Stomach smooth muscle (tissue), 2 donors: ENCODE data around the gene STXBP1.

Experiments used
- H3K27ac ChIP-seq: one replicate; pipeline ENCODE4 v1.7.0; 2013; ENCODE audit warnings: mild to moderate bottlenecking, low read length, inconsistent platforms
- H3K27me3 ChIP-seq, 2 donors: one replicate each; pipeline ENCODE4 v1.7.0; 2013; ENCODE audit warnings: low read length in 2 of 2; ENCODE audit not compliant: insufficient read depth in 2 of 2, control insufficient read depth in 1 of 2
- H3K36me3 ChIP-seq, 2 donors: one replicate each; pipeline ENCODE4 v1.7.0; 2013; ENCODE audit warnings: low read length in 2 of 2; ENCODE audit not compliant: control insufficient read depth in 2 of 2, insufficient read depth in 2 of 2
- H3K4me1 ChIP-seq: one replicate; pipeline ENCODE4 v1.7.0; 2013; ENCODE audit warnings: low read length; ENCODE audit not compliant: control insufficient read depth, insufficient read depth
- H3K4me3 ChIP-seq, 2 donors: one replicate each; pipeline ENCODE4 v1.7.0; 2013; ENCODE audit warnings: low read length in 2 of 2
- H3K9ac ChIP-seq, 2 donors: one replicate each; pipeline ENCODE4 v1.7.0; 2013; ENCODE audit warnings: low read length in 2 of 2, mild to moderate bottlenecking in 1 of 2
- H3K9me3 ChIP-seq, 2 donors: one replicate each; pipeline ENCODE4 v1.7.0; 2013; ENCODE audit warnings: low read length in 2 of 2; ENCODE audit not compliant: control insufficient read depth in 2 of 2
- donor health status: healthy.
- donor health status: Pancreatic carcinoma.

Gene STXBP1

DNA sequence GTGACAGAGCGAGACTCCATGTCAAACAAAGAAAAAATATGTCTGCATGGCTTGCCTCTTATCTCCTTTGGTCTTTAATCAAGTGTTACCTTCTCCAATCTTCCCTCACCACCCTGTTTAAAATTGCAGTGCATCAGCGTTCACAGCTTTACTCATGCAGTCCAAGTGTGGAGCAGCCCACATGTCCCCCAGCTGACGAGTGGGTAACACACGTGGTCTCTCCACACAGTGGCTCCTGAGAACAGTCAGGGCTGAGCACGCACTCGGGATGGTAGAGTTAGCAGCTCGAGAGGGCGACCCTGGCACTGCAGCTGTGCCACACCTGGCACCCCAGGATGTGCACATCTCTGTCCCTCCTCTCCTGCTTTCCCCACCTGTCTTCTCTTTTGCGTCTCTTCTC, 68.8 kb downstream of the STXBP1 start:
- Histone ChIP-seq H3K27me3 (no peaks in the 10 kb centered on the region), H3K9ac (no peak overlapping the region), H3K27ac (no peak overlapping the region), H3K4me1 (no peaks in the 10 kb centered on the region), H3K36me3 (peaks cover 33 to 65% of the 10 kb centered on the region in 2 donors), H3K9me3 (no peaks in the 10 kb centered on the region), H3K4me3 (no peak overlapping the region)

GRCh38 chr9:127682351-127683136, 70.5 kb downstream of the STXBP1 start:
- H3K4me3 ChIP-seq, result no peak overlapping the region
- no peak overlapping the region for H3K9ac ChIP-seq
- H3K4me1 ChIP-seq, result no peaks in the 10 kb centered on the region
- H3K9me3 ChIP-seq, result no peaks in the 10 kb centered on the region
- no peak overlapping the region for H3K27ac ChIP-seq
- no peaks in the 10 kb centered on the region for H3K27me3 ChIP-seq
- peaks cover 29 to 64% of the 10 kb centered on the region in 2 donors for H3K36me3 ChIP-seq

- no peaks in the 10 kb centered on the region for H3K9me3 ChIP-seq
- no peak overlapping the region for H3K4me3 ChIP-seq
- no peak overlapping the region for H3K9ac ChIP-seq
- no peaks in the 10 kb centered on the region for H3K4me1 ChIP-seq
- H3K27me3 ChIP-seq, result no peaks in the 10 kb centered on the region
- no peak overlapping the region for H3K27ac ChIP-seq
- H3K36me3 ChIP-seq, result peaks cover 29 to 58% of the 10 kb centered on the region in 2 donors
Observed at GRCh38 chr9:127683723-127684122, 71.6 kb downstream of the STXBP1 start.

- no peak overlapping the region for H3K9ac ChIP-seq
- H3K27ac ChIP-seq, result no peak overlapping the region
- no peaks in the 10 kb centered on the region for H3K27me3 ChIP-seq
- H3K4me3 ChIP-seq, result no peak overlapping the region
- H3K4me1 ChIP-seq, result no peaks in the 10 kb centered on the region
- peaks cover 29 to 57% of the 10 kb centered on the region in 2 donors for H3K36me3 ChIP-seq
- no peaks in the 10 kb centered on the region for H3K9me3 ChIP-seq
Observed at GRCh38 chr9:127684576-127684975, 72.5 kb downstream of the STXBP1 start.

DNA sequence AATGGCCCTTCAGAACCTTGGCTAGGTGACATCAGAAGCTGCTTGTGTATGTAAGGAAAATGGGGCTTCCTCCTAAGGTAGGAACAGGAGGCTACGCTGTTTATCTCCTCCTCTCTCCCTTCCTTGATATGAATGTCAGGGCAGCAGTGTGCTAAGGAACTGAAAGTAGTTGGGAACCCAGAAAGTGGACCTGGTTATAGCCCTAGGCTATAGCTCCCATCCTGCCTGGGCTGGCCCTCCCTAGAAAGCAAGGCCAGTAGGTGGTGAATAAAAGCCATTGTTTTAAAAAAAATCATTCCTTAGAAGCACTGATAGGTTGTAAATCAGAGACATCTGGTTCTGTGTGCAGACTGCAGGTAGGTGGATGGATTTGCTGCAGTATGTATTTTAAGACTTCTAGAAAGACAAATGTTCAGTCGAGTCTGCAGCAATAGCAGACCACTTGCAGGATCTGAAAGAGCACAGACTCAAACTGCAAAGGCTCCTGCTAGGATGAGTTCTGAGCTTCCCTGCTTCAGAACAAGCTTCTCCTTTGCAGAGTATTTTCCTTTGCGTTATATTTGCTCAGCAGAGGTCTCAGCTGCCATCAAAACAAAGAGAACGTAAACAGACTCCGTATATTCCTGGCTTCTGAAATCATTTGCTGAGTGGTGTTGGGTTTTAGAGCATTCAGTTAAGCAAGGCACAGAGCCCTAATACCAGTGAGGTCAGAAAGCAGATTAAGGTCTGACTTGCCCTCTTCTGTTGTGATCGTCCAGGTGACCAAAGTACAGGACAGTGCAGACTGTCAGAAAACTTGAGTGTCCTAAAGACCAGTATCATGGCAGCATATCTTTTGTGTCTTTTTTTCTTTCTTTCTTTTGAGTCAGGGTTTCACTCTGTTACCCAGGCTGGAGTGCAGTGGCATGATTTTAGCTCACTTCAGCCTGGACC, 74.7 kb downstream of the STXBP1 start:
- no peak overlapping the region for H3K9ac ChIP-seq
- no peaks in the 10 kb centered on the region for H3K4me1 ChIP-seq
- no peaks in the 10 kb centered on the region for H3K27me3 ChIP-seq
- H3K27ac ChIP-seq, result no peak overlapping the region
- no peak overlapping the region for H3K4me3 ChIP-seq
- no peaks in the 10 kb centered on the region for H3K9me3 ChIP-seq
- H3K36me3 ChIP-seq, result peaks cover 16 to 47% of the 10 kb centered on the region in 2 donors

GRCh38 chr9:127689329-127690000, 77.4 kb downstream of the STXBP1 start:
- Histone ChIP-seq H3K4me3 (no peak overlapping the region), H3K36me3 (peaks cover 5 to 27% of the 10 kb centered on the region in 2 donors), H3K27me3 (no peaks in the 10 kb centered on the region), H3K27ac (no peak overlapping the region), H3K9ac (no peak overlapping the region), H3K4me1 (no peaks in the 10 kb centered on the region), H3K9me3 (no peaks in the 10 kb centered on the region)

DNA sequence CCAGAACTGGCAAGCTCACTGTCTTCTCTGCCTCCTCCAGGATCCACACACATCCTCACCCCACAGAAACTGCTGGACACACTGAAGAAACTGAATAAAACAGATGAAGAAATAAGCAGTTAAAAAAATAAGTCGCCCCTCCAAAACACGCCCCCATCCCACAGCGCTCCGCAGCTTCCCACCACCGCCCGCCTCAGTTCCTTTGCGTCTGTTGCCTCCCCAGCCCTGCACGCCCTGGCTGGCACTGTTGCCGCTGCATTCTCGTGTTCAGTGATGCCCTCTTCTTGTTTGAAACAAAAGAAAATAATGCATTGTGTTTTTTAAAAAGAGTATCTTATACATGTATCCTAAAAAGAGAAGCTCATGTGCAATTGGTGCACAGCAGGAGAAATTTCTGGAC, 78.7 kb downstream of the STXBP1 start:
- Histone ChIP-seq H3K4me3 (no peak overlapping the region), H3K9ac (no peak overlapping the region), H3K27ac (no peak overlapping the region), H3K27me3 (no peaks in the 10 kb centered on the region), H3K36me3 (peaks cover 5 to 25% of the 10 kb centered on the region in 2 donors), H3K4me1 (no peaks in the 10 kb centered on the region), H3K9me3 (no peaks in the 10 kb centered on the region)

- no peak overlapping the region for H3K9ac ChIP-seq
- no peaks in the 10 kb centered on the region for H3K9me3 ChIP-seq
- no peak overlapping the region for H3K27ac ChIP-seq
- peaks cover 0 to 17% of the 10 kb centered on the region in 2 donors for H3K36me3 ChIP-seq
- no peak overlapping the region for H3K4me3 ChIP-seq
- no peaks in the 10 kb centered on the region for H3K27me3 ChIP-seq
- H3K4me1 ChIP-seq, result no peaks in the 10 kb centered on the region
Observed at GRCh38 chr9:127692071-127692470, 80.0 kb downstream of the STXBP1 start.

- Histone ChIP-seq H3K36me3 (peaks cover 0 to 17% of the 10 kb centered on the region in 2 donors), H3K27me3 (no peaks in the 10 kb centered on the region), H3K4me1 (no peaks in the 10 kb centered on the region), H3K9me3 (no peaks in the 10 kb centered on the region), H3K4me3 (no peak overlapping the region), H3K27ac (no peak overlapping the region), H3K9ac (no peak overlapping the region)
Observed at GRCh38 chr9:127693143-127693542, 81.1 kb downstream of the STXBP1 start.

DNA sequence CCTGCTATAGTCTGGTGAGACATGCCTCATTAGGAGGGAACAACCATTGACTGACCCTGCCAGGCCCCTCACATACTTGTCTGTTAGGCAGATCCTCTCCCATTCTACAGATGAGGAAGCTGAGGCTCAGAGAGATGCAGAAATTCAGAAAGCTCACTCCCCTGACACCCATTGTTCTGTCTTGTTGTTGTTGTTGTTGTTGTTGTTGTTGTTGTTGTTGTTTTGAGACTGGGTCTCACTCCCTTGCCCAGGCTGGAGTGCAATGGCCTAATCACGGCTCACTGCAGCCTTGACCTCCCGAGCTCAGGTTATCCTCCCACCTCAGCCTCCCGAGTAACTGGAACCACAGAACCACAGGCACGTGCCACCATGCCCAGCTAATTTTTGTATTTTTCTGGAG, 81.6 kb downstream of the STXBP1 start:
- Histone ChIP-seq H3K36me3 (peaks cover 0 to 17% of the 10 kb centered on the region in 2 donors), H3K27ac (no peak overlapping the region)

More for the DNA sequence above, 81.6 kb downstream of the STXBP1 start:
- Histone ChIP-seq H3K27me3 (no peaks in the 10 kb centered on the region), H3K9me3 (no peaks in the 10 kb centered on the region), H3K4me1 (no peaks in the 10 kb centered on the region), H3K4me3 (no peak overlapping the region), H3K9ac (no peak overlapping the region)
